Neuronal stem cell (in vitro differentiated cells): ENCODE results near the gene RTF1.

Experiments
- DNase-seq: peaks from one replicate; pipeline ENCODE4 v3.0.0-alpha.2; 2013; ENCODE audit warnings: low spot score
- H2AFZ ChIP-seq: one replicate; pipeline ENCODE4 v1.6.1; 2013; ENCODE audit warnings: mild to moderate bottlenecking, low read length, inconsistent platforms
- H2AK5ac ChIP-seq: 2 replicates; pipeline ENCODE4 v1.6.1; 2013; ENCODE audit warnings: low read depth, mild to moderate bottlenecking, inconsistent platforms, low read length, moderate library complexity, mixed read lengths
- H2BK120ac ChIP-seq: 2 replicates; pipeline ENCODE4 v1.6.1; 2013; ENCODE audit warnings: low read depth, mild to moderate bottlenecking, inconsistent platforms, low read length, moderate library complexity, mixed read lengths
- H2BK12ac ChIP-seq: one replicate; pipeline ENCODE4 v1.6.1; 2013; ENCODE audit warnings: low read length, inconsistent platforms
- H2BK15ac ChIP-seq: 2 replicates; pipeline ENCODE4 v1.6.1; 2013; ENCODE audit warnings: mild to moderate bottlenecking, low read length, inconsistent platforms, mixed read lengths
- H2BK5ac ChIP-seq: one replicate; pipeline ENCODE4 v1.6.1; 2013; ENCODE audit warnings: inconsistent platforms, mild to moderate bottlenecking, low read length, moderate library complexity
- H3K14ac ChIP-seq: one replicate; pipeline ENCODE4 v1.6.1; 2013; ENCODE audit warnings: low read length, inconsistent platforms
- H3K18ac ChIP-seq: 2 replicates; pipeline ENCODE4 v1.6.1; 2013; ENCODE audit warnings: low read length, inconsistent platforms
- H3K23ac ChIP-seq: 2 replicates; pipeline ENCODE4 v1.6.1; 2013; ENCODE audit warnings: low read depth, mild to moderate bottlenecking, mixed read lengths, low read length, inconsistent platforms; ENCODE audit not compliant: poor library complexity
- H3K27ac ChIP-seq: replicated peaks from 3 replicates; pipeline ENCODE4 v1.5.1; 2013; ENCODE audit warnings: low read length, inconsistent platforms
- H3K27me3 ChIP-seq, 3 experiments: 2 replicates each; pipeline ENCODE4 v1.6.1; 2013; ENCODE audit warnings: low read length in 3 of 3, mild to moderate bottlenecking in 2 of 3, inconsistent platforms in 1 of 3, low read depth in 1 of 3, mixed read lengths in 1 of 3, moderate library complexity in 1 of 3; ENCODE audit not compliant: control insufficient read depth in 3 of 3, insufficient read depth in 3 of 3
- H3K36me3 ChIP-seq, 2 donors: replicated peaks in 1 of 2; 2 replicates each; pipeline ENCODE4 v1.6.1; 2013; ENCODE audit warnings: low read length in 2 of 2; ENCODE audit not compliant: control insufficient read depth in 2 of 2, insufficient read depth in 2 of 2
- H3K4ac ChIP-seq: 2 replicates; pipeline ENCODE4 v1.6.1; 2013; ENCODE audit warnings: inconsistent platforms, mild to moderate bottlenecking, low read length, moderate library complexity
- H3K4me1 ChIP-seq, 2 donors: 1 replicate in 1 of 2; 2 replicates in 1 of 2; pipeline ENCODE4 v1.6.1; 2013; ENCODE audit warnings: low read length in 2 of 2, low read depth in 1 of 2; ENCODE audit not compliant: control insufficient read depth in 2 of 2, insufficient read depth in 1 of 2
- H3K4me2 ChIP-seq: one replicate; pipeline ENCODE4 v1.6.1; 2013; ENCODE audit warnings: mild to moderate bottlenecking, low read length, inconsistent platforms; ENCODE audit not compliant: insufficient read depth, poor library complexity, severe bottlenecking
- H3K4me3 ChIP-seq, 2 donors: 2 replicates each; pipeline ENCODE4 v1.5.1; 2013; ENCODE audit warnings: low read length in 2 of 2, mild to moderate bottlenecking in 2 of 2, inconsistent platforms in 1 of 2, moderate library complexity in 1 of 2
- H3K79me1 ChIP-seq: one replicate; pipeline ENCODE4 v1.6.1; 2013; ENCODE audit warnings: low read depth, mild to moderate bottlenecking, inconsistent platforms, low read length, moderate library complexity
- H3K9ac ChIP-seq: one replicate; pipeline ENCODE4 v1.6.1; 2013; ENCODE audit warnings: mild to moderate bottlenecking, low read depth, low read length, inconsistent platforms; ENCODE audit not compliant: poor library complexity
- H3K9me3 ChIP-seq, 2 donors: replicated peaks in 1 of 2; 2 replicates each; pipeline versions ENCODE3 to v1.6.1; 2013; ENCODE audit warnings: low read length in 2 of 2, mild to moderate bottlenecking in 2 of 2, inconsistent platforms in 1 of 2, low read depth in 1 of 2, mixed read lengths in 1 of 2, moderate library complexity in 1 of 2; ENCODE audit not compliant: control insufficient read depth in 2 of 2, insufficient read depth in 1 of 2
- H4K8ac ChIP-seq: one replicate; pipeline ENCODE4 v1.6.1; 2013; ENCODE audit warnings: low read depth, mild to moderate bottlenecking, inconsistent platforms, low read length, moderate library complexity
- H4K91ac ChIP-seq: one replicate; pipeline ENCODE4 v1.6.1; 2013; ENCODE audit warnings: low read length, low read depth, mild to moderate bottlenecking, inconsistent platforms; ENCODE audit not compliant: poor library complexity
- WGBS, 2 donors: extraction: QIAGEN DNeasy Blood & Tissue Kit; methylation state at CpG; one replicate each; pipeline ENCODE4 v1.1.7; 2013; ENCODE audit warnings: missing lambda C conversion rate in 2 of 2, mixed read lengths in 1 of 2; ENCODE audit not compliant: insufficient read length in 2 of 2, insufficient replicate concordance in 1 of 2; ENCODE audit errors: extremely low coverage in 2 of 2; 5-methylcytosine and 5-hydroxymethylcytosine counted together

Gene RTF1

DNA sequence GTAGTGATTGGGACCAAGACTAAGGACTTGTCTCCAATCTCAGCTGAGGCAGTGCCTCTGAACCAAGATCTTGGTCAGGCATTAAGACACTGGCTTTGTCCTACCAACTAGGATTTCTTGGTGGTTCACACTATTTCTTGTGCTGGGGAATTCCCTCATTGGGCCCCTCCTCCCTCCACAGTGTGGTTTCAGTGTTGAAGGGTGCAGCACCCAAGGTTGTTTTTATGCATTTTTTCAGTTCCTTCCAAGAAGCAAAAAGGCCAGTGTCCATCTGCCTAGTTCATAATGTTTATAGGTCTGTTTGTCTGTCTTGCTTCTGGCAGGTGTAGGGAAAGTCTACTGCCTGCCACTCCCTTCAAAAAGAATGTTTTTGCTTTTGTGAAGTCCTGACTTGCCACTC is 66.2 kb downstream of the RTF1 start:
- H3K36me3 ChIP-seq: peaks cover 31 to 64% of the 10 kb centered on the region in 2 donors
- no peak overlapping the region for H2BK12ac ChIP-seq
- H3K14ac ChIP-seq: no peak overlapping the region
- no peak overlapping the region for H2AK5ac ChIP-seq
- no peak overlapping the region for H3K4me2 ChIP-seq
- H3K18ac ChIP-seq: no peak overlapping the region
- no peak overlapping the region for H3K9ac ChIP-seq
- no peak overlapping the region for H4K91ac ChIP-seq
- no peak overlapping the region for H2AFZ ChIP-seq
- H3K27ac ChIP-seq: no peak overlapping the region
- H3K27me3 ChIP-seq: no peaks in the 10 kb centered on the region
- no peak for DNase-seq
- no peak overlapping the region for H2BK120ac ChIP-seq
- no peak overlapping the region for H2BK5ac ChIP-seq
- H3K4me1 ChIP-seq: peaks cover 2 to 10% of the 10 kb centered on the region in 2 donors
- peaks cover 0 to 2% of the 10 kb centered on the region in 2 donors for H3K9me3 ChIP-seq
- no peak overlapping the region for H2BK15ac ChIP-seq
- no peak overlapping the region for H4K8ac ChIP-seq
- H3K23ac ChIP-seq: no peak overlapping the region
- H3K79me1 ChIP-seq: no peaks in the 10 kb centered on the region
- no peak overlapping the region for H3K4ac ChIP-seq
- H3K4me3 ChIP-seq: no peak overlapping the region

GRCh38 chr15:41483519-41483918 is 66.6 kb downstream of the RTF1 start:
- Histone ChIP-seq H3K23ac (no peak overlapping the region), H2AK5ac (no peak overlapping the region), H3K9ac (no peak overlapping the region), H2AFZ (no peak overlapping the region), H3K4me2 (no peak overlapping the region), H3K18ac (no peak overlapping the region), H3K14ac (no peak overlapping the region), H3K4me1 (peaks cover 2 to 11% of the 10 kb centered on the region in 2 donors), H2BK120ac (no peak overlapping the region), H4K91ac (no peak overlapping the region), H2BK5ac (no peak overlapping the region), H3K4me3 (no peak overlapping the region), H3K27me3 (no peaks in the 10 kb centered on the region), H3K27ac (no peak overlapping the region), H3K79me1 (no peaks in the 10 kb centered on the region), H3K9me3 (peaks cover 0 to 2% of the 10 kb centered on the region in 2 donors), H3K36me3 (peaks cover 31 to 60% of the 10 kb centered on the region in 2 donors), H2BK15ac (no peak overlapping the region), H2BK12ac (no peak overlapping the region), H4K8ac (no peak overlapping the region), H3K4ac (no peak overlapping the region)
- no peak for DNase-seq
- no CpG with 5 or more reads among the region's 2 CpGs for WGBS, 2 donors

DNA sequence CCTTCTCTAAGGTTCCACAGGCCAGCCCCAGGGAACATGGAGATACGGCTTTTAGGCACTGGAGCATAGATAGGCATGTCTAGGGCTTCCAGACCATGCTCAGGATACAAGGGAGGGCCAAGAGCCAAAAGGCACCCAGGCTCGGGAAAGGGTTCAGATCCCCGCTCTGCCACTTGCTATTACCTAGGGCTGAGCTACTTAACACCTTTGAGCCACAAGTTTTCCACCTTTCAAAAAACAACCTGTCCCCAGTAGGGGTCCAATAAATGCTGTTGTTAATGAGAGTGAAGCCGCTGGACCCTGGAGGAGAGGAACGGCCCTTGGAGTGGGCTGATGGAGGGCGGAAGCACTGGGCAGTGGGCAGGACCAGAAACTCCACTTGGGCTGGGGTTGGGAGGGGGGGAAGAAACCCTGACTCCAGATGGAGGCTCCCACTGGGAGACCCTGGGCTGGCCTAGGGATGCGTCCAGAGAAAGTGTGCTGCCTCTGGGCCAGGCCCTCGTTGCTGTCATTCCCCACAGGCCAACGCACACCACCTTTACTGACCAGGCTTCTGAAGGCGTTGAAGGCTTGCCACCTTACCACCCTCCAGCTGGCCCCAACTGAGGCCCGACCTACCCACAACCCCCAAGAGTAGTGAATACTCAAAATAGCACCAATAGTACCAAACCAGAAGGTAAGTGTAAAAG is 68.2 kb downstream of the RTF1 start:
- Histone ChIP-seq H3K9me3 (peaks cover 0 to 2% of the 10 kb centered on the region in 2 donors), H4K8ac (no peak overlapping the region), H3K27me3 (no peaks in the 10 kb centered on the region), H3K4me2 (no peak overlapping the region), H2BK12ac (no peak overlapping the region), H2AFZ (no peak overlapping the region), H3K9ac (no peak overlapping the region), H3K14ac (no peak overlapping the region), H2AK5ac (peak overlapping the region; percentile 36), H2BK120ac (no peak overlapping the region), H3K4ac (no peak overlapping the region), H3K4me3 (no peak overlapping the region), H3K18ac (peak overlapping the region; percentile 37), H3K4me1 (peaks cover 2 to 11% of the 10 kb centered on the region in 2 donors), H2BK5ac (no peak overlapping the region), H3K23ac (no peak overlapping the region), H3K27ac (no peak overlapping the region), H4K91ac (no peak overlapping the region), H3K36me3 (peaks cover 20 to 44% of the 10 kb centered on the region in 2 donors), H2BK15ac (no peak overlapping the region), H3K79me1 (no peaks in the 10 kb centered on the region)
- no peak for DNase-seq
- WGBS, 2 donors: no CpG with 5 or more reads among the region's 11 CpGs

DNA sequence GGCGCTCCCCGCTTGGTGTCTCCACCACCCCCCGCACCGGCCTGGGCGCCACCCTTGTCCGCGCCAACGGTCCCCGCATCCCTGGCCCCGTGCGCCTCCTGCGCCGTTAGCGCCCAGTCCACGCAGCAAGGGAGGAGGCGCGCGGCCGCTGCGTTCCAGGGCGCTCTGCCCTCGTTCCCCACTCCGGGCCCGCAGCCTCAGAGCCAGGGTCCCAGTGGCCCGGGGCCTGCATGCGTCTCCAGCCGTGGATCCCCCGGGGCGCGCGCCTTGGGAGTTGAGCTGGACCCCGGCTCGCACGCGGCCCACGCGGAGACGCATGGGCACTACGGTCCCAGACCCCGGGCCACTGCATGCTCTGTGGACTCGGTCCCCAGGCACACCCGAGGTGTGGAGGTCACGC is 69.4 kb downstream of the RTF1 start:
- Histone ChIP-seq H2BK5ac (no peak overlapping the region), H3K4me3 (no peak overlapping the region), H2BK12ac (no peak overlapping the region), H3K4ac (no peak overlapping the region), H4K8ac (no peak overlapping the region), H2AFZ (no peak overlapping the region), H3K79me1 (no peaks in the 10 kb centered on the region), H2BK15ac (no peak overlapping the region), H3K14ac (no peak overlapping the region), H4K91ac (no peak overlapping the region), H3K9me3 (peaks cover 0 to 2% of the 10 kb centered on the region in 2 donors), H2AK5ac (peak overlapping the region; percentile 51), H3K36me3 (peaks cover 9 to 32% of the 10 kb centered on the region in 2 donors), H3K4me2 (no peak overlapping the region), H3K4me1 (peaks cover 2 to 11% of the 10 kb centered on the region in 2 donors), H2BK120ac (no peak overlapping the region), H3K9ac (no peak overlapping the region), H3K27ac (no peak overlapping the region), H3K27me3 (peaks cover 0 to 3% (median 0%) of the 10 kb centered on the region in 3 experiments), H3K18ac (no peak overlapping the region), H3K23ac (no peak overlapping the region)
- DNase-seq: no peak
- WGBS, 2 donors: no CpG with 5 or more reads among the region's 43 CpGs
